GM12878 (cell line): ENCODE results near the gene AGBL4.

Experiments used
- CBX5 ChIP-seq: sonication (generic); IDR thresholded peaks from 2 replicates; pipeline ENCODE4 v1.6.1; 2016; ENCODE audit warnings: low read depth, moderate library complexity, mild to moderate bottlenecking, inconsistent platforms
- FOXM1 ChIP-seq: IDR thresholded peaks from 2 replicates; pipeline ENCODE4 v1.6.1; 2012; ENCODE audit warnings: low read depth, mild to moderate bottlenecking, inconsistent platforms, low read length, moderate library complexity
- RB1 ChIP-seq: fragments of 450-650 bp; formaldehyde crosslinking; IDR thresholded peaks from 2 replicates; pipeline ENCODE4 v1.6.1; 2017; ENCODE audit warnings: mild to moderate bottlenecking, borderline replicate concordance
- TCF12 ChIP-seq: IDR thresholded peaks from 2 replicates; pipeline ENCODE4 v1.6.1; 2011; ENCODE audit warnings: low read depth, mild to moderate bottlenecking, low read length
- ZNF384 ChIP-seq: IDR thresholded peaks from 2 replicates; pipeline ENCODE4 v1.6.1; 2012; ENCODE audit warnings: low read depth, mild to moderate bottlenecking, low read length, improper control_type of control experiment, borderline replicate concordance
- ZZZ3 ChIP-seq: IDR thresholded peaks from 2 replicates; pipeline ENCODE4 v1.6.1; 2011; ENCODE audit warnings: low read depth; ENCODE audit not compliant: control insufficient read depth, insufficient read length
- TF ChIP-seq, protein P1 (sequence below), 3 experiments: IDR thresholded peaks in 2 of 3; conservative IDR thresholded peaks in 1 of 3; 2 replicates each; pipeline ENCODE4 v1.5.1; 2011; ENCODE audit warnings: low read depth in 3 of 3, low read length in 3 of 3, mild to moderate bottlenecking in 3 of 3, control low read depth in 2 of 3, moderate library complexity in 2 of 3, inconsistent platforms in 1 of 3, mixed read lengths in 1 of 3; ENCODE audit not compliant: control insufficient read depth in 2 of 3, insufficient read depth in 1 of 3; ENCODE audit errors: extremely low read depth in 1 of 3

- TF ChIP-seq, protein P1, sequence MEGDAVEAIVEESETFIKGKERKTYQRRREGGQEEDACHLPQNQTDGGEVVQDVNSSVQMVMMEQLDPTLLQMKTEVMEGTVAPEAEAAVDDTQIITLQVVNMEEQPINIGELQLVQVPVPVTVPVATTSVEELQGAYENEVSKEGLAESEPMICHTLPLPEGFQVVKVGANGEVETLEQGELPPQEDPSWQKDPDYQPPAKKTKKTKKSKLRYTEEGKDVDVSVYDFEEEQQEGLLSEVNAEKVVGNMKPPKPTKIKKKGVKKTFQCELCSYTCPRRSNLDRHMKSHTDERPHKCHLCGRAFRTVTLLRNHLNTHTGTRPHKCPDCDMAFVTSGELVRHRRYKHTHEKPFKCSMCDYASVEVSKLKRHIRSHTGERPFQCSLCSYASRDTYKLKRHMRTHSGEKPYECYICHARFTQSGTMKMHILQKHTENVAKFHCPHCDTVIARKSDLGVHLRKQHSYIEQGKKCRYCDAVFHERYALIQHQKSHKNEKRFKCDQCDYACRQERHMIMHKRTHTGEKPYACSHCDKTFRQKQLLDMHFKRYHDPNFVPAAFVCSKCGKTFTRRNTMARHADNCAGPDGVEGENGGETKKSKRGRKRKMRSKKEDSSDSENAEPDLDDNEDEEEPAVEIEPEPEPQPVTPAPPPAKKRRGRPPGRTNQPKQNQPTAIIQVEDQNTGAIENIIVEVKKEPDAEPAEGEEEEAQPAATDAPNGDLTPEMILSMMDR (IDR thresholded peaks at IDR 0.05 in 2 of 3, conservative IDR thresholded peaks at IDR 0.05 in 1 of 3; ENCODE audit: control insufficient read depth in 2 of 3, extremely low read depth in 1 of 3, insufficient read depth in 1 of 3, low read depth in 3 of 3, low read length in 3 of 3), result no peak
- TF ChIP-seq ZNF384, result no peak
- TF ChIP-seq CBX5, result no peak
- no peak for TF ChIP-seq TCF12
- no peak for TF ChIP-seq RB1
- TF ChIP-seq FOXM1, result no peak
- TF ChIP-seq ZZZ3, result no peak
Observed at GRCh38 chr1:48649880-48650279, 1373.9 kb downstream of the AGBL4 start.
